Epithelial cell of proximal tubule (primary cell): ENCODE results near the gene GYG1. TPM values are rescaled to one million over a fixed set of nuclear protein-coding genes. Genes with fewer than 3 reads are reported as not detected.
A peak's percentile ranks its signal among the peaks of the same experiment; 100 is the strongest.

ENCODE experiments used
- DNase-seq: peaks from one replicate; pipeline ENCODE4 v3.0.0-alpha.2; 2011; ENCODE audit warnings: low read depth
- H3K4me3 ChIP-seq: 2 replicates; pipeline ENCODE4 v1.5.1; 2011; ENCODE audit warnings: low read depth, mild to moderate bottlenecking, low read length
- total RNA-seq: library from RNA; depleted of rRNA; stranded (reverse); fragments of >200 nt; gene quantifications from 2 replicates; pipeline ENCODE4 v1.2.3, GENCODE V29; 2015
- TF ChIP-seq, protein P1 (sequence below): conservative IDR thresholded peaks from 2 replicates; pipeline ENCODE4 v1.5.1; 2012; ENCODE audit warnings: low read depth, mild to moderate bottlenecking, low read length

The GYG1 gene
- total RNA-seq, 1 donor from 2014 or later = 18.0 TPM

DNA sequence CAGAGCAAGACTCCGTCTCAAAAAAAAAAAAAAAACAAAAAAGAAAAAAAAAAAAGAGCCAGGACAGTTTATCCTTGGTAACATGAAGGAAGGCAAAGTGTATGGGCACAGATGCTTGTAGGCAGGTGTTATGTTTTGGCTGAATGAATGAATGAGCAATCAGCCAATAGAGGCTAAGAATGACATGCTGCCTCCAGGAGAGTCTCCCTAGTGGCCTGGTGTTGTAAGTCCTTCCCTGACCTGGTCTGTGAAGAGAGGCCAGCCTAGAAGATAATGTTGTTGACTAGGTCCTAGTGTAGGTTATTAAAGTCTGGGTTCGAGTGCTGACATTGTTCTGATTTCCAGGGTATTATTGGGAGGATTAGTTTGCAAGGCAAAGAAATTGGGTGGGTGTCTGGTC lies 24.9 kb downstream of the GYG1 start:
- TF ChIP-seq, protein P1, sequence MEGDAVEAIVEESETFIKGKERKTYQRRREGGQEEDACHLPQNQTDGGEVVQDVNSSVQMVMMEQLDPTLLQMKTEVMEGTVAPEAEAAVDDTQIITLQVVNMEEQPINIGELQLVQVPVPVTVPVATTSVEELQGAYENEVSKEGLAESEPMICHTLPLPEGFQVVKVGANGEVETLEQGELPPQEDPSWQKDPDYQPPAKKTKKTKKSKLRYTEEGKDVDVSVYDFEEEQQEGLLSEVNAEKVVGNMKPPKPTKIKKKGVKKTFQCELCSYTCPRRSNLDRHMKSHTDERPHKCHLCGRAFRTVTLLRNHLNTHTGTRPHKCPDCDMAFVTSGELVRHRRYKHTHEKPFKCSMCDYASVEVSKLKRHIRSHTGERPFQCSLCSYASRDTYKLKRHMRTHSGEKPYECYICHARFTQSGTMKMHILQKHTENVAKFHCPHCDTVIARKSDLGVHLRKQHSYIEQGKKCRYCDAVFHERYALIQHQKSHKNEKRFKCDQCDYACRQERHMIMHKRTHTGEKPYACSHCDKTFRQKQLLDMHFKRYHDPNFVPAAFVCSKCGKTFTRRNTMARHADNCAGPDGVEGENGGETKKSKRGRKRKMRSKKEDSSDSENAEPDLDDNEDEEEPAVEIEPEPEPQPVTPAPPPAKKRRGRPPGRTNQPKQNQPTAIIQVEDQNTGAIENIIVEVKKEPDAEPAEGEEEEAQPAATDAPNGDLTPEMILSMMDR = peak; percentile 5
- no peak overlapping the region for H3K4me3 ChIP-seq
- DNase-seq = no peak

- DNase-seq = peak; percentile 25
- TF ChIP-seq, protein P1 = no peak
- H3K4me3 ChIP-seq = no peak overlapping the region
These were observed 25.6 kb downstream of the GYG1 start for GRCh38 chr3:149016669-149017541.

GRCh38 chr3:149018247-149018646 lies 26.9 kb downstream of the GYG1 start:
- DNase-seq = no peak
- TF ChIP-seq, protein P1 = no peak
- no peak overlapping the region for H3K4me3 ChIP-seq

DNA sequence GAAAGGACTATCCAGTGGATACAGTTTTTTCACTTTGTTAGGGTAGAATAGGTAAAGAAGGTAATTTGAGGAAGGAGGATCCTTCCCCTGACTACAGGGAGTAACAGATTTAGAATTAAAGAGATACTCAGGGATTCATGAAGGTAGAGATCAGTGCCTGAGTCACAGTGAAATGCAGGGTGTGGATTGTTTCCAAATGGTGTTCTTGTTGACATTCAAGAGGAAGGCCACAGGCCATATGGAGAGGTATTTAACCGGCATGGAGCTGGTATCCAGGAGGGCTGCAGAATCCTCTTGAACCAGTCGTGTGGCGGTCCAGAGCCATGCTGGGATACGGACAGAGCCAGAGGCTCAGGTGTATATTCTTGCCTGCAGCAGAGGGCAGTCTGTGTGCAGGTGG lies 28.2 kb downstream of the GYG1 start:
- DNase-seq = no peak
- TF ChIP-seq, protein P1 = no peak
- no peak overlapping the region for H3K4me3 ChIP-seq

DNA sequence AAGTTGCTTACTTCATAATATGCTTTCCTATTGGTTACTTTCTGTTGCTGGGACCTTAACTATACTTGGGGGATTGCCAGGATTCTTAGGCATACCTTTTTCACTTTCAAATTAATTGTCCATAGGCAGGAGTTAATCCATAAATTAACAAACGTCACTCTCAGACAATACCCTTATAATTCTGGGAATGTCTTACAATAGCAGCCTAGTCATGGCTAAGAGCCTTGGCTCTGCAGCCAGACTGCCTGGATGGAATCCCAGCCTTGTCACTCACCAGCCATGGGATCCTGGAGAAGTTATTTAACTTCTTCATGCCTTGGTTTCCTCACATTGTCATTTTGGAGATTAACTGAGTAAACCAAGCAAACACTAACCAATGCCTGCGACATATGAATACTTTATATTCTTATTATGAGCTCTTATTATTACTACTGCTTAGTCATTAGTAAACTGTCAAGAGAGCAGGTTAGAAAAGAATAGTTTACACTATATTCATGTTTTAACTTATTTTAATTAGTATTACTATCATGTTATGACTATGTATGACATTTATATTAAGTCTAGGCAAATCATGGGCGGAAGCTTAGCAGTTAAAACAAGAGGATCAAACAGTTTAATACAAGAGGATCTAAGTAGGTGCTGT lies 29.0 kb downstream of the GYG1 start:
- TF ChIP-seq, protein P1 = no peak
- no peak overlapping the region for H3K4me3 ChIP-seq
- no peak for DNase-seq

DNA sequence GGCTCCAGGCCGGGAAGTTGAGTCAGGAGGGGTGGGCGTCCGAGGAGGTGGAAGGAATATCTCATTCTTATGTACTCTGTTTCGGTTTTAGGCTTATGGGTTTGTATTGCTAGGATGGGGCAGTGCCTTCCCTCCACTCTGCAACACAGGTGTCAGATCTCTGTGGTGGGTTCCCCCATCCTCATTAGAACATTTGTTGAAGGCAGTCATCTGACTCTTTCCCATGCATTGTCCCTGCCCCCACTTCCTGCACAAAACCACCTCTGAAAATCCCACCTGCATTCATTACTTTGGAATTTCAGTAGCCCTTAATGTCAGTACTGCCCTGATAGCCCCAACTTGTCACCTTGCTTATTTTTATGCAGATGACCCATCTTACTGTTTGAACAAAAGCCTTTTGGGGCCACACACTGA lies 29.5 kb downstream of the GYG1 start:
- TF ChIP-seq, protein P1 = no peak
- H3K4me3 ChIP-seq = no peak overlapping the region
- DNase-seq = no peak

- DNase-seq = no peak
- no peak overlapping the region for H3K4me3 ChIP-seq
- TF ChIP-seq, protein P1 = no peak
These were observed 30.5 kb downstream of the GYG1 start for GRCh38 chr3:149021830-149022229.
